Neuronal stem cell (in vitro differentiated cells): ENCODE data around the gene EXOG.
A peak's percentile ranks its signal among the peaks of the same experiment; 100 is the strongest.

Experiments used
- DNase-seq: peaks from one replicate; pipeline ENCODE4 v3.0.0-alpha.2; 2013; ENCODE audit warnings: low spot score
- H2AFZ ChIP-seq: one replicate; pipeline ENCODE4 v1.6.1; 2013; ENCODE audit warnings: mild to moderate bottlenecking, low read length, inconsistent platforms
- H2AK5ac ChIP-seq: 2 replicates; pipeline ENCODE4 v1.6.1; 2013; ENCODE audit warnings: low read depth, mild to moderate bottlenecking, inconsistent platforms, low read length, moderate library complexity, mixed read lengths
- H2BK120ac ChIP-seq: 2 replicates; pipeline ENCODE4 v1.6.1; 2013; ENCODE audit warnings: low read depth, mild to moderate bottlenecking, inconsistent platforms, low read length, moderate library complexity, mixed read lengths
- H2BK12ac ChIP-seq: one replicate; pipeline ENCODE4 v1.6.1; 2013; ENCODE audit warnings: low read length, inconsistent platforms
- H2BK15ac ChIP-seq: 2 replicates; pipeline ENCODE4 v1.6.1; 2013; ENCODE audit warnings: mild to moderate bottlenecking, low read length, inconsistent platforms, mixed read lengths
- H2BK5ac ChIP-seq: one replicate; pipeline ENCODE4 v1.6.1; 2013; ENCODE audit warnings: inconsistent platforms, mild to moderate bottlenecking, low read length, moderate library complexity
- H3K14ac ChIP-seq: one replicate; pipeline ENCODE4 v1.6.1; 2013; ENCODE audit warnings: low read length, inconsistent platforms
- H3K18ac ChIP-seq: 2 replicates; pipeline ENCODE4 v1.6.1; 2013; ENCODE audit warnings: low read length, inconsistent platforms
- H3K23ac ChIP-seq: 2 replicates; pipeline ENCODE4 v1.6.1; 2013; ENCODE audit warnings: low read depth, mild to moderate bottlenecking, mixed read lengths, low read length, inconsistent platforms; ENCODE audit not compliant: poor library complexity
- H3K27ac ChIP-seq: replicated peaks from 3 replicates; pipeline ENCODE4 v1.5.1; 2013; ENCODE audit warnings: low read length, inconsistent platforms
- H3K27me3 ChIP-seq, 3 experiments: 2 replicates each; pipeline ENCODE4 v1.6.1; 2013; ENCODE audit warnings: low read length in 3 of 3, mild to moderate bottlenecking in 2 of 3, inconsistent platforms in 1 of 3, low read depth in 1 of 3, mixed read lengths in 1 of 3, moderate library complexity in 1 of 3; ENCODE audit not compliant: control insufficient read depth in 3 of 3, insufficient read depth in 3 of 3
- H3K36me3 ChIP-seq, 2 donors: replicated peaks in 1 of 2; 2 replicates each; pipeline ENCODE4 v1.6.1; 2013; ENCODE audit warnings: low read length in 2 of 2; ENCODE audit not compliant: control insufficient read depth in 2 of 2, insufficient read depth in 2 of 2
- H3K4ac ChIP-seq: 2 replicates; pipeline ENCODE4 v1.6.1; 2013; ENCODE audit warnings: inconsistent platforms, mild to moderate bottlenecking, low read length, moderate library complexity
- H3K4me1 ChIP-seq, 2 donors: 1 replicate in 1 of 2; 2 replicates in 1 of 2; pipeline ENCODE4 v1.6.1; 2013; ENCODE audit warnings: low read length in 2 of 2, low read depth in 1 of 2; ENCODE audit not compliant: control insufficient read depth in 2 of 2, insufficient read depth in 1 of 2
- H3K4me2 ChIP-seq: one replicate; pipeline ENCODE4 v1.6.1; 2013; ENCODE audit warnings: mild to moderate bottlenecking, low read length, inconsistent platforms; ENCODE audit not compliant: insufficient read depth, poor library complexity, severe bottlenecking
- H3K4me3 ChIP-seq, 2 donors: 2 replicates each; pipeline ENCODE4 v1.5.1; 2013; ENCODE audit warnings: low read length in 2 of 2, mild to moderate bottlenecking in 2 of 2, inconsistent platforms in 1 of 2, moderate library complexity in 1 of 2
- H3K79me1 ChIP-seq: one replicate; pipeline ENCODE4 v1.6.1; 2013; ENCODE audit warnings: low read depth, mild to moderate bottlenecking, inconsistent platforms, low read length, moderate library complexity
- H3K9ac ChIP-seq: one replicate; pipeline ENCODE4 v1.6.1; 2013; ENCODE audit warnings: mild to moderate bottlenecking, low read depth, low read length, inconsistent platforms; ENCODE audit not compliant: poor library complexity
- H3K9me3 ChIP-seq, 2 donors: replicated peaks in 1 of 2; 2 replicates each; pipeline versions ENCODE3 to v1.6.1; 2013; ENCODE audit warnings: low read length in 2 of 2, mild to moderate bottlenecking in 2 of 2, inconsistent platforms in 1 of 2, low read depth in 1 of 2, mixed read lengths in 1 of 2, moderate library complexity in 1 of 2; ENCODE audit not compliant: control insufficient read depth in 2 of 2, insufficient read depth in 1 of 2
- H4K8ac ChIP-seq: one replicate; pipeline ENCODE4 v1.6.1; 2013; ENCODE audit warnings: low read depth, mild to moderate bottlenecking, inconsistent platforms, low read length, moderate library complexity
- H4K91ac ChIP-seq: one replicate; pipeline ENCODE4 v1.6.1; 2013; ENCODE audit warnings: low read length, low read depth, mild to moderate bottlenecking, inconsistent platforms; ENCODE audit not compliant: poor library complexity
- WGBS, 2 donors: extraction: QIAGEN DNeasy Blood & Tissue Kit; methylation state at CpG; one replicate each; pipeline ENCODE4 v1.1.7; 2013; ENCODE audit warnings: missing lambda C conversion rate in 2 of 2, mixed read lengths in 1 of 2; ENCODE audit not compliant: insufficient read length in 2 of 2, insufficient replicate concordance in 1 of 2; ENCODE audit errors: extremely low coverage in 2 of 2; 5-methylcytosine and 5-hydroxymethylcytosine counted together

Gene EXOG

DNA sequence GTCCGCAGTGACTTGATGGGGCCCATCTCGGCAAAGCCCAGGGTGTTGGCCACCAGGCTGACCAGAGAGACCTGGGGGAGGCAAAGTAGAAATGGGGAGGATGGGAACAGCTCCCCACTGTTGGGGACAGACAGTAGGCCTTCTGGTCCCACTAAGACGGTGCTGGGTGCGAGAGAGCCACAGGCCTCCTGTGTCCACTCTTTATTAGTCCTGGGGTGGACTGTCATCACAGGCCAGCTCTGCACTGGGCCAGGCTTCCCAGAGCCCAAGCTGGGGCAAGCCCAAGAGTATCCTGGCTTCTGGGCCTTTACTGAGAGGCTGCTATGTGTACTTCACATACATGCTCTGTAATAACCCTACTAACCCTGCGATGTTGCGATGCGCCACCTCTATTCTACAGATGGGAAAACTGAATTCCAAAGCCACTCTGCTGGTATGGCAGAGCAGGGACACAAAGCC lies 66.4 kb downstream of the EXOG start:
- H2AK5ac ChIP-seq: peak overlapping the region; percentile 50
- WGBS, 2 donors: no CpG with 5 or more reads among the region's 7 CpGs
- no peak overlapping the region for H3K4me3 ChIP-seq
- no peak overlapping the region for H2BK120ac ChIP-seq
- peak overlapping the region; percentile 57 for H3K18ac ChIP-seq
- H2BK15ac ChIP-seq: no peak overlapping the region
- H3K9me3 ChIP-seq: peaks cover 0 to 3% of the 10 kb centered on the region in 2 donors
- H3K27ac ChIP-seq: no peak overlapping the region
- H3K4me2 ChIP-seq: no peak overlapping the region
- no peak for DNase-seq
- no peak overlapping the region for H3K9ac ChIP-seq
- no peaks in the 10 kb centered on the region for H3K36me3 ChIP-seq
- H2BK5ac ChIP-seq: no peak overlapping the region
- no peak overlapping the region for H4K8ac ChIP-seq
- no peak overlapping the region for H2AFZ ChIP-seq
- peaks cover 0 to 15% (median 0%) of the 10 kb centered on the region in 3 experiments for H3K27me3 ChIP-seq
- H3K4me1 ChIP-seq: no peaks in the 10 kb centered on the region
- no peak overlapping the region for H3K14ac ChIP-seq
- no peaks in the 10 kb centered on the region for H3K79me1 ChIP-seq
- H3K23ac ChIP-seq: no peak overlapping the region
- H4K91ac ChIP-seq: peak overlapping the region; percentile 60
- no peak overlapping the region for H3K4ac ChIP-seq
- H2BK12ac ChIP-seq: no peak overlapping the region

GRCh38 chr3:38563070-38563885 lies 67.1 kb downstream of the EXOG start:
- Histone ChIP-seq H3K23ac (no peak overlapping the region), H3K14ac (peak overlapping the region; percentile 47), H3K4me1 (no peaks in the 10 kb centered on the region), H3K79me1 (no peaks in the 10 kb centered on the region), H3K27ac (no peak overlapping the region), H2AK5ac (no peak overlapping the region), H3K9me3 (peaks cover 0 to 3% of the 10 kb centered on the region in 2 donors), H3K9ac (no peak overlapping the region), H3K4me3 (no peak overlapping the region), H2BK15ac (no peak overlapping the region), H3K4me2 (no peak overlapping the region), H4K8ac (no peak overlapping the region), H2BK5ac (no peak overlapping the region), H4K91ac (no peak overlapping the region), H3K18ac (no peak overlapping the region), H3K4ac (no peak overlapping the region), H3K36me3 (no peaks in the 10 kb centered on the region), H3K27me3 (peaks cover 0 to 15% (median 0%) of the 10 kb centered on the region in 3 experiments), H2BK12ac (no peak overlapping the region), H2AFZ (peak overlapping the region; percentile 29), H2BK120ac (no peak overlapping the region)
- DNase-seq: no peak
- WGBS, 2 donors: no CpG with 5 or more reads among the region's 15 CpGs

- peaks cover 0 to 3% of the 10 kb centered on the region in 2 donors for H3K9me3 ChIP-seq
- H3K36me3 ChIP-seq: no peaks in the 10 kb centered on the region
- H3K4me3 ChIP-seq: no peak overlapping the region
- DNase-seq: no peak
- no peak overlapping the region for H2AK5ac ChIP-seq
- H3K9ac ChIP-seq: no peak overlapping the region
- no peak overlapping the region for H3K23ac ChIP-seq
- no peak overlapping the region for H3K18ac ChIP-seq
- H4K8ac ChIP-seq: no peak overlapping the region
- H2BK12ac ChIP-seq: no peak overlapping the region
- no peak overlapping the region for H3K27ac ChIP-seq
- H3K4ac ChIP-seq: no peak overlapping the region
- no peak overlapping the region for H3K14ac ChIP-seq
- H2AFZ ChIP-seq: peak overlapping the region; percentile 29
- WGBS, 2 donors: no CpG with 5 or more reads among the region's 10 CpGs
- no peak overlapping the region for H2BK5ac ChIP-seq
- H2BK15ac ChIP-seq: no peak overlapping the region
- H2BK120ac ChIP-seq: no peak overlapping the region
- no peaks in the 10 kb centered on the region for H3K79me1 ChIP-seq
- H3K4me2 ChIP-seq: no peak overlapping the region
- peaks cover 0 to 15% (median 0%) of the 10 kb centered on the region in 3 experiments for H3K27me3 ChIP-seq
- H3K4me1 ChIP-seq: no peaks in the 10 kb centered on the region
- no peak overlapping the region for H4K91ac ChIP-seq
Measured at GRCh38 chr3:38563886-38564270, 67.7 kb downstream of the EXOG start.

DNA sequence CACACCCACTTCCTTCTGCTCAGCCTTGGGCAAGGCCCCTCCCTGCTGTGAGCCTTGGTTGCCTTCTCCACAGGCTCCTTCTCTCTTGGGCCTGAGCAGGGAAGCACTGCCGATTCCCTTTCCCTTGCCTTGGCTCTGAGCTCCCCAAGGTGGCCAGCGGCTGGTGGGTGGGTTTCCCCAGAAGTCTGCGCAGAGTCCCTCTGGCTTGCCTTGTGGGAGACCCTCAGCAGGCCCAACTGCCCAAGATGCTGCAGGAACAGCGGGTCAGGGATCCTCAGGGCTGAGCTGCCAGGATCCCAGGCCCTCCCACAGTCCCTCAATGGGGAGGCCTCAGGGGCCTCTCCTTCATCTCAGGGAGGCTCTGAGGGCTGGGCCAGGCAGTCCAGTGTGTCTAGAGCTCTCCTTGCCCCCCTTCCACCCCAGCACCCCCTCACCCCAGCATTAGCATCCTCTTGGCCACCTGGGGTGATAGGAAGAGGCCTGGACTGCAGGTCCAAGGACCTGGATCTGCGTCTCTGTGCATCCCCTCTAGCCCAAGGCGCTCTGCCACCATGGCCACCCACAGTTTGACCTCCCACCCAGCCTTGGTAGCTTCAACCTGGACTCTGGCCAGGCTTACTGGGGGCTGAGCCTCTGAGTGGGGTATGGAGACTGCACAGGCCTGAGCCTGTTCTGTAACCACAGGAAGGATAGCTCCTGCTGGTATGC lies 68.6 kb downstream of the EXOG start:
- no peak overlapping the region for H2BK15ac ChIP-seq
- H3K27ac ChIP-seq: no peak overlapping the region
- H3K79me1 ChIP-seq: no peaks in the 10 kb centered on the region
- no peak overlapping the region for H2AFZ ChIP-seq
- H2BK120ac ChIP-seq: no peak overlapping the region
- no peak overlapping the region for H3K4ac ChIP-seq
- no peak overlapping the region for H4K91ac ChIP-seq
- H3K36me3 ChIP-seq: no peaks in the 10 kb centered on the region
- no peak overlapping the region for H3K18ac ChIP-seq
- H3K23ac ChIP-seq: no peak overlapping the region
- no peaks in the 10 kb centered on the region for H3K4me1 ChIP-seq
- H4K8ac ChIP-seq: no peak overlapping the region
- peaks cover 0 to 3% of the 10 kb centered on the region in 2 donors for H3K9me3 ChIP-seq
- no peak for DNase-seq
- H2BK5ac ChIP-seq: no peak overlapping the region
- no peak overlapping the region for H3K4me2 ChIP-seq
- no peak overlapping the region for H3K4me3 ChIP-seq
- no peak overlapping the region for H2BK12ac ChIP-seq
- H3K9ac ChIP-seq: peak overlapping the region; percentile 27
- H3K14ac ChIP-seq: no peak overlapping the region
- peaks cover 0 to 15% (median 0%) of the 10 kb centered on the region in 3 experiments for H3K27me3 ChIP-seq
- WGBS, 2 donors: no CpG with 5 or more reads among the region's 6 CpGs
- H2AK5ac ChIP-seq: no peak overlapping the region
